GM23338 (cell line): ENCODE data around the gene FIBP. TPM values are rescaled to one million over a fixed set of nuclear protein-coding genes. Genes with fewer than 3 reads are reported as not detected.

ENCODE experiments used
- CREB1 ChIP-seq: fragments of 250-450 bp; sonication (Bioruptor Pico); IDR thresholded peaks from 2 replicates; pipeline ENCODE4 v1.5.0; 2020; ENCODE audit warnings: low read depth, mild to moderate bottlenecking, moderate library complexity
- ETS1 ChIP-seq: IDR thresholded peaks from 2 replicates; pipeline ENCODE4 v1.6.1; 2016; ENCODE audit warnings: antibody characterized with exemption
- STAT1 ChIP-seq: IDR thresholded peaks from one replicate; pipeline ENCODE4 v1.6.1; 2016; ENCODE audit warnings: antibody characterized with exemption; ENCODE audit not compliant: unreplicated experiment
- ZNF114 ChIP-seq: fragments of 250-450 bp; sonication (Bioruptor Pico); IDR thresholded peaks from 2 replicates; pipeline ENCODE4 v1.5.0; 2020; ENCODE audit warnings: mild to moderate bottlenecking, moderate library complexity
- polyA plus RNA-seq: library from polyadenylated mRNA; unstranded; fragments of >200 nt; fragmentation: Nextera tagmentation; extraction: Ambion mirVana; gene quantifications from 2 replicates; pipeline ENCODE4 v1.2.1, GENCODE V29; 2016
- total RNA-seq: library from RNA; depleted of rRNA; stranded (reverse); fragments of >200 nt; shearing (Covaris generic); gene quantifications from 2 replicates; pipeline ENCODE4 v1.2.3, GENCODE V29; 2014
- TF ChIP-seq, protein P1 (sequence below): fragments of 250-450 bp; sonication (Bioruptor Pico); IDR thresholded peaks from 2 replicates; pipeline ENCODE4 v1.5.0; 2020; ENCODE audit warnings: mild to moderate bottlenecking, moderate library complexity
- TF ChIP-seq, protein P2 (sequence below), 2 experiments: fragments of 200-600 bp in 1 of 2; sonication (generic) in 1 of 2; conservative IDR thresholded peaks; 2 replicates each; pipeline versions ENCODE4 v1.5.1 to v1.6.1; 2016 to 2017; ENCODE audit warnings: antibody characterized with exemption in 2 of 2, low read depth in 2 of 2, mild to moderate bottlenecking in 2 of 2, moderate library complexity in 1 of 2

FIBP gene
- total and polyA plus RNA-seq, 2 experiments from 2014 or later = 79.0 to 102 TPM

DNA sequence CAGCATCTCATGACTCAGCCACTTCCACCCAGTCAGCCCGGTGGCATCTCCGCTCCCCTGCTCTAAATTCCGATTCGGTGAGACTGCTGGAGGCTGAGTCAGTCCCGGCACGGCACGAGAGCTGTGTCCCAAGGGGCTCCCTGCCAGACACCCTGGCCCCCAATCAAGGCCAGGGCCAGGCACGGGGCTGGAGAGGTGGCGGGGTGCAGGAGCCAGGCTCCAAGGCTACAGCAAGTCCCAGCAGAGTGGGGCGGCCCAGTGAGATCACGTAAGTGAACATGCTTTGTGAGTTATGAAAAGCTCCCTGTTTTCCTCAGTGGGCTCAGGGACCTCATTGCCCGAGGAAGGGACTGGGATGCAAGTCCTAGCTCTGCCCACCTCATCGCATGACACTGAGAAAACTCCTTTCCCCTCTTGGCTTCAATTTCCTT lies 27.6 kb upstream of the FIBP start (continued):
- TF ChIP-seq, protein P1, sequence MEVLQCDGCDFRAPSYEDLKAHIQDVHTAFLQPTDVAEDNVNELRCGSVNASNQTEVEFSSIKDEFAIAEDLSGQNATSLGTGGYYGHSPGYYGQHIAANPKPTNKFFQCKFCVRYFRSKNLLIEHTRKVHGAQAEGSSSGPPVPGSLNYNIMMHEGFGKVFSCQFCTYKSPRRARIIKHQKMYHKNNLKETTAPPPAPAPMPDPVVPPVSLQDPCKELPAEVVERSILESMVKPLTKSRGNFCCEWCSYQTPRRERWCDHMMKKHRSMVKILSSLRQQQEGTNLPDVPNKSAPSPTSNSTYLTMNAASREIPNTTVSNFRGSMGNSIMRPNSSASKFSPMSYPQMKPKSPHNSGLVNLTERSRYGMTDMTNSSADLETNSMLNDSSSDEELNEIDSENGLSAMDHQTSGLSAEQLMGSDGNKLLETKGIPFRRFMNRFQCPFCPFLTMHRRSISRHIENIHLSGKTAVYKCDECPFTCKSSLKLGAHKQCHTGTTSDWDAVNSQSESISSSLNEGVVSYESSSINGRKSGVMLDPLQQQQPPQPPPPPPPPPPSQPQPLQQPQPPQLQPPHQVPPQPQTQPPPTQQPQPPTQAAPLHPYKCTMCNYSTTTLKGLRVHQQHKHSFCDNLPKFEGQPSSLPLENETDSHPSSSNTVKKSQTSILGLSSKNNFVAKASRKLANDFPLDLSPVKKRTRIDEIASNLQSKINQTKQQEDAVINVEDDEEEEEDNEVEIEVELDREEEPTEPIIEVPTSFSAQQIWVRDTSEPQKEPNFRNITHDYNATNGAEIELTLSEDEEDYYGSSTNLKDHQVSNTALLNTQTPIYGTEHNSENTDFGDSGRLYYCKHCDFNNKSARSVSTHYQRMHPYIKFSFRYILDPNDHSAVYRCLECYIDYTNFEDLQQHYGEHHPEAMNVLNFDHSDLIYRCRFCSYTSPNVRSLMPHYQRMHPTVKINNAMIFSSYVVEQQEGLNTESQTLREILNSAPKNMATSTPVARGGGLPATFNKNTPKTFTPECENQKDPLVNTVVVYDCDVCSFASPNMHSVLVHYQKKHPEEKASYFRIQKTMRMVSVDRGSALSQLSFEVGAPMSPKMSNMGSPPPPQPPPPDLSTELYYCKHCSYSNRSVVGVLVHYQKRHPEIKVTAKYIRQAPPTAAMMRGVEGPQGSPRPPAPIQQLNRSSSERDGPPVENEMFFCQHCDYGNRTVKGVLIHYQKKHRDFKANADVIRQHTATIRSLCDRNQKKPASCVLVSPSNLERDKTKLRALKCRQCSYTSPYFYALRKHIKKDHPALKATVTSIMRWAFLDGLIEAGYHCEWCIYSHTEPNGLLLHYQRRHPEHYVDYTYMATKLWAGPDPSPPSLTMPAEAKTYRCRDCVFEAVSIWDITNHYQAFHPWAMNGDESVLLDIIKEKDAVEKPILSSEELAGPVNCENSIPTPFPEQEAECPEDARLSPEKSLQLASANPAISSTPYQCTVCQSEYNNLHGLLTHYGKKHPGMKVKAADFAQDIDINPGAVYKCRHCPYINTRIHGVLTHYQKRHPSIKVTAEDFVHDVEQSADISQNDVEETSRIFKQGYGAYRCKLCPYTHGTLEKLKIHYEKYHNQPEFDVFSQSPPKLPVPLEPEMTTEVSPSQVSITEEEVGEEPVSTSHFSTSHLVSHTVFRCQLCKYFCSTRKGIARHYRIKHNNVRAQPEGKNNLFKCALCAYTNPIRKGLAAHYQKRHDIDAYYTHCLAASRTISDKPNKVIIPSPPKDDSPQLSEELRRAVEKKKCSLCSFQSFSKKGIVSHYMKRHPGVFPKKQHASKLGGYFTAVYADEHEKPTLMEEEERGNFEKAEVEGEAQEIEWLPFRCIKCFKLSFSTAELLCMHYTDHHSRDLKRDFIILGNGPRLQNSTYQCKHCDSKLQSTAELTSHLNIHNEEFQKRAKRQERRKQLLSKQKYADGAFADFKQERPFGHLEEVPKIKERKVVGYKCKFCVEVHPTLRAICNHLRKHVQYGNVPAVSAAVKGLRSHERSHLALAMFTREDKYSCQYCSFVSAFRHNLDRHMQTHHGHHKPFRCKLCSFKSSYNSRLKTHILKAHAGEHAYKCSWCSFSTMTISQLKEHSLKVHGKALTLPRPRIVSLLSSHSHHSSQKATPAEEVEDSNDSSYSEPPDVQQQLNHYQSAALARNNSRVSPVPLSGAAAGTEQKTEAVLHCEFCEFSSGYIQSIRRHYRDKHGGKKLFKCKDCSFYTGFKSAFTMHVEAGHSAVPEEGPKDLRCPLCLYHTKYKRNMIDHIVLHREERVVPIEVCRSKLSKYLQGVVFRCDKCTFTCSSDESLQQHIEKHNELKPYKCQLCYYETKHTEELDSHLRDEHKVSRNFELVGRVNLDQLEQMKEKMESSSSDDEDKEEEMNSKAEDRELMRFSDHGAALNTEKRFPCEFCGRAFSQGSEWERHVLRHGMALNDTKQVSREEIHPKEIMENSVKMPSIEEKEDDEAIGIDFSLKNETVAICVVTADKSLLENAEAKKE (CRISPR knock-in tag) = no peak
- TF ChIP-seq ETS1 = no peak
- TF ChIP-seq ZNF114 = no peak
- no peak for TF ChIP-seq STAT1
- no peak for TF ChIP-seq CREB1
- TF ChIP-seq, protein P2, sequence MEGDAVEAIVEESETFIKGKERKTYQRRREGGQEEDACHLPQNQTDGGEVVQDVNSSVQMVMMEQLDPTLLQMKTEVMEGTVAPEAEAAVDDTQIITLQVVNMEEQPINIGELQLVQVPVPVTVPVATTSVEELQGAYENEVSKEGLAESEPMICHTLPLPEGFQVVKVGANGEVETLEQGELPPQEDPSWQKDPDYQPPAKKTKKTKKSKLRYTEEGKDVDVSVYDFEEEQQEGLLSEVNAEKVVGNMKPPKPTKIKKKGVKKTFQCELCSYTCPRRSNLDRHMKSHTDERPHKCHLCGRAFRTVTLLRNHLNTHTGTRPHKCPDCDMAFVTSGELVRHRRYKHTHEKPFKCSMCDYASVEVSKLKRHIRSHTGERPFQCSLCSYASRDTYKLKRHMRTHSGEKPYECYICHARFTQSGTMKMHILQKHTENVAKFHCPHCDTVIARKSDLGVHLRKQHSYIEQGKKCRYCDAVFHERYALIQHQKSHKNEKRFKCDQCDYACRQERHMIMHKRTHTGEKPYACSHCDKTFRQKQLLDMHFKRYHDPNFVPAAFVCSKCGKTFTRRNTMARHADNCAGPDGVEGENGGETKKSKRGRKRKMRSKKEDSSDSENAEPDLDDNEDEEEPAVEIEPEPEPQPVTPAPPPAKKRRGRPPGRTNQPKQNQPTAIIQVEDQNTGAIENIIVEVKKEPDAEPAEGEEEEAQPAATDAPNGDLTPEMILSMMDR (conservative IDR thresholded peaks at IDR 0.05; ENCODE audit: low read depth in 2 of 2) = no peak
